Muscle of back (tissue), 11 donors: Measurements from ENCODE around the gene ING3. TPM values are rescaled to one million over a fixed set of nuclear protein-coding genes. Genes with fewer than 3 reads are reported as not detected.
"Not testable (repeated sequence)": the region's sequence is repeated elsewhere in the genome, so short reads cannot be mapped to it uniquely, and the experiment has no call there.

Experiments
- DNase-seq, 3 donors: peaks; one replicate each; pipeline versions ENCODE4 v3.0.0 to v3.0.0-alpha.2; 2013
- polyA plus RNA-seq, 10 donors: library from polyadenylated mRNA; unstranded; fragments of 120-200 nt; gene quantifications; one replicate each; pipeline ENCODE4 v1.2.1, GENCODE V29; 2013; ENCODE audit not compliant: insufficient read length in 10 of 10

Gene ING3
- polyA plus RNA-seq, 10 donors: 15.1 to 23.5 (median 19.6) TPM

DNA sequence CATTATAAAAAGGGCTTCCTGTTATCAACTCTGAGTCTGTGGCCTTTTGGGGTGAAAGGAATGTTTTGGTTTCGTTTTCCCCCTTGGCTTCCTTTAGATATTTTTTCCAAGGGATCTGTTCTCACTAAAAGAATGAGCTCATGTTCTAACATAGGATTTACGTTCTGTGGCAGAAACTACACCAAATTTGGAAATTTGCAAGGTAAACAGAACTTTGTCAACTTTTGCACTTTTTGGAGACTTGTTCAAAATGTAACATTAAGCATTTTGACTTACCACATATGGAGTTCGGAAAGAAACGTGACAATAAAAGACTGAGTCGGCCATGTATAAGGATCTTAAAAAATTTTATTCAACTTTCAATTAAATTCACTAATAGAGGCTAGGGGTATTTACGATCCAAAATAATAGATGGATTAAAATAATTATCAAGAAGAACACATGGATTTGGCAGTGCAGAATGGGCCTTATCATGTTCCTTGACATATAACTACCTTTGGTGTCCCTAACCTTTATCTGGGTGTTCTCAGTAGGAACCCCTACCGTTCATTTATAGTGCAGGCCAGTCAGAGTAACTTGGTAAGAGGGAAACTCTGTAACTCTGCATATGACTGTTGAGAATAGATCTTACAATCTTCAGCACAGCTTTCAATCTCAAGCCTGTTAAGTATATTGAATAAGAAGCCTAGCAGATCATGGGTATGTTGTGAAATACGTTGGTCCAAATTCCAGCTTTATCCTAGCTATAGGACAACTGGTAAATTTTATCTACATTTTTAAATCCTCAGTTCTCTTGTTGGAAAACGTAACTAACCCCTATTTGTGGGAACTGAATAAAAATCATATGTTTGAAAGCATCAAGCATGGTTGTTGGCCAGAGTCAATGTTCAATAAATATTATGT lies 49.8 kb downstream of the ING3 start:
- peak in 2 of 3 donors; percentile 57 to 79 for DNase-seq

DNA sequence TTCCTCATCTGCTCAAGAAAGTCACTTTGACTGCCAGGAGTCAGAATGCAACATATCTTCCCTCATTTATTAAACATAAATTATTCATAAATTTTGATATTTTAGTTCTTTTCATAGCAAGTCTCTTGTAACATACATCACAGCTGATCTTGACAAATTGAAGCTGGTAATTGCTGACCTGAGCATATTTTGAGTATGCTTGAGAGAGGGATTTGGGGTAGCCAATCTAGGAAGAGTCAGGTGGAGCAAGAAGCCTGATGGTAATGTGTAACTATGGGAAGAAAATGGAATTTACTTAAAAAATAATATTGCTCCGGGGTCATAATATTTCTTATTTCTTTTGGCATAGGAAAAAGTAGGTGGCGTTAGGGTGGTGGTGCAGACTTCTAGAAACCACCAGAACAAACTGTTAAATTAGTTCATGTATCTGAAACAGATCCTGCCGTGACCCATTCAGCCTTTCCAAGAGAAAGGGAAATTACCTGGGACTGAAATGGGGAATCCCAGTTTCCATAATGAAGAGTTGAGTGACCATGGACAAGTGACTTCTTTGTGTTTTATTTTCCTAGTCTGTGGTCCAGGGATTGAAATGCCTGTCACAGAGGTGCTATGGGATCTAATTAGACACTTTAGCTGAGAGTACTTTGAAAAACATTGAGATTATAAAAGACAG lies 50.8 kb downstream of the ING3 start:
- DNase-seq: peak in 1 of 3 donors; percentile 46

DNA sequence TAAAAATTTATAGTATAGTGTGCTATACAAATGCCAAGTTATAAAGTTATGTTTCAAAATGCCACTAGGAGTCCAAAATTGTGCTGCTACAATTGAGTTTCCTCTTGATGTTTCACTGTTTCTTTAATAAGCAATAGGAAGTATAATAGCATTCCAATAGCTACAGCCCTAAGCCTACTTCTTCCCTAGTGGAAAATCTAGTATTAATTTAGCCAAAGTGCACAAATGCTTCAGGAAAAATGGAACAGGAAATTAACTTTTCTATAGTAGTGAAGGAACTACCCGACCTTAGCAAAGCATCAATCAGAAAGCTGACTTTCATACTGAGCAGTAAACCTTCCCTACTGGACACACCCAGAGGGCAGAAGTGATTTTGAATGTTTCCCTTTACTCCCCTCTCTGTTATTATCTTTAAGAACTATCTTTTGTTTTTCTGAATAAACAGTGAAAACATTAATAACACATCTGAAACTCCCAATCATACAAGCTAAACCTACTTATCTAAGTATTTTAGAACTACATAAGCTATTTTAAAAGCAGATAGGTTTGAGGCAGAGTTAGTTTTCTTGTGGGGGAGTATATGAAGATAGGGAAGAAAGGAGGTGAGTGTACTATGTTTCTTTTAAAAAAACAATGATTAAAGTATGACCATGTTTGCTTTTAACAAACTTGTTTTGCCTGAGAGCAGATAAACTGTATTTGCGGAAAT lies 51.6 kb downstream of the ING3 start:
- peak in 1 of 3 donors; percentile 72 for DNase-seq

DNA sequence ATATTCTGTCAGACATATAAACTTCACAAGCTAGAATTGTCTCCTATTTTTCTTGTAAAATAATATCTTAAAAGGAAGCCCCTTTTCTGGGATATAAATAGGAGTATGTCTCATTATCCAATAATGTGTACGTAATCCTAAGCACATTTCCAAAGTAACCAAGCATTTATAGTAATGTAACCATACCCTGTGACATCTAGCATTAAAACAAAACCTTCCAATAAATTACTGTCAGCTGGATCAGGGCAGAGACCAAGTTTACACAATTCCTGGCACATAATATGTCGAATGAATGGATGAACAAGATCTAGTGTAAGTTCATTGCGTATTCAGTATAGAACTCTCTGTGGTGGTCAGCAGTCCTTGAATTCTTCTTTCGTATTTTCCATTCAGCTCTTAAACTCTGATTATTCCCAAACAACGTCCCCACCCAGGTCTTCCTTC lies 52.2 kb downstream of the ING3 start:
- DNase-seq: peak in 2 of 3 donors; percentile 46 to 76

DNA sequence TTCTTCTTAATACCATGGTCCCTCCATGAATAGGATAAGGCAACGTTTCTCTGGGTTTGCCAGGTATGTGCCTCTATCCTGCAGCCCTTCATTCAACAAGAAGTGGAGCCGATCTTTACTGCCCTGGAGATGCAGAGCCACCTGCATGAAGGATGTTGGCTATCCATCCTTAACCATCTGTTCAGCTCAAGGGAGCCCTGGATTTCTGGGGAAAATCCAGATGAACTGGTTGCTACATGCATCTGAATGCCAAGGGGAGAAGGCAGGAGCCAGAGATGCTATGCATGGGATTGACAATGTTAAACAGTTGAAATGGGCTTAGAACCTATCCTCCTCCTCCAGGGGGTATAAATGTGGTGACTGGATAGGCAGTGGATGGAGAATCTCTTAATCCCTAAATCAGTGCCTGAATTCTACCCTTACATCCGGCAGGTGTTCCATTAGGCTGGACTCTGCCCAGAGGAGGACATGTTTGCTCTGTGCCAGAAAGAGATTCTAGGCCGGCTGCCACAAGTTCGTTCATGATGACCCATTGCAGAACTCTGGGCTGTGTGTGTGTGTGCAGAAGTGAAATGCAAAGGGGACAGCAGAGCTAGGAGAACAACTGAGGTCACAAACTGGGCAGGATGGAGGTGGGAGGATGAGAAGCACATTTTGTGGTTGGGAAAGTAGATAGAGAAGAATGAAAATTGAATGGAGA lies 53.6 kb downstream of the ING3 start:
- peak in 1 of 3 donors; percentile 70 for DNase-seq

DNA sequence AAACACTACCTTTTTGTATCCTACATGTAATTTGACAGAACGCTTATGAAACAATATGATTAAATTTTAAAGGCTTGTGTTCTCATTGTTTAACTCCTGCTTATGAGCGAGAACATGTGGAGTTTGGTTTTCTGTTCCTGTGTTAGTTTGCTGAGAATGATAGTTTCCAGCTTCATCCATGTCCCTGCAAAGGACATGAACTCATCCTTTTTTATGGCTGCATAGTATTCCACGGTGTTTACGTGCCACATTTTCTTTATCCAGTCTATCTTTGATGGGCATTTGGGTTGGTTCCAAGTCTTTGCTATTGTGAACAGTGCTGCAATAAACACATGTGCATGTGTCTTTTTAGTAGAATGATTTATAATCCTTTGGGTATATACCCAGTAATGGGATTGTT lies 54.5 kb downstream of the ING3 start:
- DNase-seq: not testable (repeated sequence)

DNA sequence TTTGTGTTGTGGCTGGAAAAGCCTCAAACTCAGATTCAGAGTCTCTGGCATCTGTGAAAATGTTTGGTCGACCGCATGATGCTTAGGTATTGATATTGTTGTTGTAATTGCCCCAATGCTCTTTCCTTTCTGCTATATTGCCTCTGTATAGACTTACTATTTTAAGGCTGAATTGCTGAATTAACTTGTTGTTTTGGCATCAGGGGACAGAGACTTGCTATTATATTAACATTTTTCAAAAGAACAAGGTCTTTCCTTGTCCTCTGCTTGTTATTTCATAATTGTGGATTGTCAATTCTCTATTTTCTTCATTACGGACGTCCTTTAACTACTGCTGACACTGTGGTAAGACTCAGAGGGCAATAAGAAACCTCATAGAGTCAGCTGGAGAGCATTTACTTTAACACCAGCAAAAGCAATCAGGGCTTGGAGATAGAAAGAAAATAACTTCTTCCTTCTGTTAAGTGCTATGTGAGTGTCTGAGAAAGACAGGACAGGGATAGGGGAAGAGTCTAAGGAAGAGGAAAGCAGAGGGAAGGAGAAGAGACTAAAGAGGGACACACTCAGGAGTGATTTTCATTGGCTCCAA lies 55.5 kb downstream of the ING3 start:
- DNase-seq: no peak

DNA sequence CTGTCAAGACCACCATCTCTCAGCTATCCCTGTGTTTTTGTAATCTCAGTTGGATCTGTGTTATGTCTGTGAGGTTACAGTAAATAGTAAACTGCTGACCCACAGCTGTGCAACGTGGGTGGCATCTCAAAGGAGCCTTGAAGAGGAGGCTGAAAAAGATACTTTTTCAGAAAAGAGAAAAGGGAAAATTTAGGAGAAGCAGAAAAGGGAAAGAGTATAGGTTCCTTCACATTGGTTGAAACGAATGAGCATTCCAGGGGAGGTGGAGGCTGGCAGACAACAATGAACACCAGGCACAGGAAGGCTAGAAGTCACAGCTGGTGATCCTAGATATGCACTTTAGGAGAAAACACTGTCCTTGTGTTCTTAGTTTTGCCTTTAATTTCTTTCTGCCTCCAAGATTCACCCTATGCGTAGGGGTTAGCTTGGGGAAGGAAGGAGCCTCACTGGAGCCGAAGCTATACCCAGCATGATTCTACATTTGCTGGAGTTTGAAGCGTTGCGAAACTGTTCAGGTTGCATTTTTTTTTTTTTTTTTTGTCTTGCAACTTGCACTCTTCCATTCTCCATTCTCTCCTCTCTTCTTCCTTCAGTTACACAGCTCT lies 56.2 kb downstream of the ING3 start:
- peak in 1 of 3 donors; percentile 79 for DNase-seq

DNA sequence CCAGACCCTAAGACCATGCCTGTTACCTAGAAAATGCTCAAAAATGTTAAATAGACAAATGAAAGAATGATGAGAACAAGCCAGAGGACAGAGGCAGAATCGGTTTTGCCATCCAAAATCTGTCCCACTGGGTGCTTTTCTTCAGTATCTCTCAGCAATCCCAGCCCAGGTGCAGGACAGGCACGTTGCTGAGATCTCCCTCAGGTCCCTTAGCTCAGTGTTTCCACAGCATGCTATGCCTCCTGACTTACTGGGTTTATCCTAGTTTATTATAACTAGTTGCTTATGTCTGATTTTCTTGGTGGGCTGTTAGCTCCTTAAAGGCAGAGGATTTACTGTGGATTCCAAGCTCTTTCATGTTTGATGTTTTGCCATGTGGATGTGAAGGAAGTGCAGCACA lies 58.2 kb downstream of the ING3 start:
- DNase-seq: peak in 1 of 3 donors; percentile 67

DNA sequence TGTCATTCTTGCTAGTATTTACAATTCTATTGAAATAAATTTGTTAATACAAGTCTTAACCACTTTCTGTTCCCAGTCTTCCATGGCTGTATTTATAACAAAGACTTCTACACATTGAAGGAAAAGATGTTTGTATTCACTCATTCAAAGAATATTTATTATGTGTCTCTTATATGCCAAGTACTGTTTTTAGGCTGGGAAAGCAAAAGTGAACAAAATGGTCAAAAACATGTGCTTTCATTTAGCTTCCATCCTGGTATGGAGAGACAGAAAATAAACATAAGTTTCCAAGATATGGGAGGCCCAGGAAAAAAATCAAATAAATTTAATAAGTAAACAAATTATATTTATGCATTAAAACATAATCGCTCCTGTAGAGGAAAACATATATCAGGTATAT lies 60.8 kb downstream of the ING3 start:
- DNase-seq: peak in 1 of 3 donors; percentile 42

DNA sequence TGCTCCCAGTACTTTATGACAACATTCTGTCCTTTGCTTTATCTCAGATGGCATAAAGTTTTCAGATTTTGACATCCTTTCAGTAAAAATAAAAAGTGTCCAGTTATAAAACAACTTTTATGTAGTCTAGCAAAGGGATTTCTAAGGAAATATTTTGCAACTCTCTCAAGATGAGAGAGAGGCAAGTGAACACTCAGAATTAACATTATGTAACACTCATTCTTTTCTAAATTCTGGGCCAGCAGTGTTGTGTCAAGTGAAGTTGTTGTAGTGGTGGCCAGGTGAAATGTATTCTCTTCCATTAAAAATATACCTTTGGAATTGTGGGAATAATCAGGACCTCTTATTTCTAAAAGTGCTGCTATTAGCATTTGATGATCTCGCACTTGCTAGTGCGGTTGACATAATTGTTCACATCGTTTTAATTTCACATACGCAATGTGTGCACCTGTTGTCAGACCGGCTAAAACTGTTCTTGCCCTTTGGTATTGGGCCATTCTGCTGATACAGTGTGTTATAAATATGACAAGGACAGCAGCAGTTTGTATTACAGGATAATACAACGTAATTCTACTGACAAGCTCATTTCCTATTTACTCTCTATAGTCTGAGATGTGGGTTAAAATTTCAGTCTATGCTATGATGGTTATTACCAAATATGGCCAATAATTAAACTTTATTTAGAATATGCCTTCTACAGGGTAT lies 61.7 kb downstream of the ING3 start:
- DNase-seq: no peak

DNA sequence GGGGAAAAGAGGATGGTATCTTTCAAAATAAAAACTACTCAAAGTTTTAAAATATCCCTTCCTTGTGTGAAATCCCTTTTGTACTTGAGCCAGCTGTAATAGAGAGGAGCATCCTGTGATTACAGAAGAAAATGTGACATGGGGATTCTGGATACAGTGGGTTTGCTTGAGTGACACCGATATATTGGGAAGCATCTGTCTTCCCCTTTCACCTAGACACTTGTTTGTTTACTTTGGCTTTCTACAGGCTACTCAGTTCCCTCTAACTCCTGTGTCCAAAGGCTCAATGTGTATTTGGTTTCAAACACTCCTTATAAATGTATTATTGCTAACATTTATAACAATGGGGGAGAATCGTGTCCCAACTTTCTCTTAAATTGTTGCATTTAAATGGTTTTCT lies 62.3 kb downstream of the ING3 start:
- no peak for DNase-seq

DNA sequence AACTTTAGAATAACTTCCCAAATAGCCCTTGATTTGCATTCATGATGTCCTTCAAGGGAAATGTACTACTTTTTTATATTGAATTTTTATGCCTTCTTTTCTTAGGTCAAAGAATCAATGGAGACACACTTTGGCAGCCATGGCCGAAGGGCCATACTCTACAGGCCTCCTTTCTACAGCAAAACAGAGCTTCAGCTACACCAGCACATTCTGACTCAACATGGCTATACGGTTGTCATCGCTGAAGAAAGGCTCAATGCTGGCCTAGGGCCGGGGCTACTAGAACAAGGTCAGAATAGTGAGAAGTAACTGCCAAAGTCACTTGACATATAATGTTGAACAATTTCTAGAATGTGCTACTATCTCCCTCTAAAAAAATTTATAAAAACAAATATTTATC lies 65.0 kb downstream of the ING3 start:
- no peak for DNase-seq

DNA sequence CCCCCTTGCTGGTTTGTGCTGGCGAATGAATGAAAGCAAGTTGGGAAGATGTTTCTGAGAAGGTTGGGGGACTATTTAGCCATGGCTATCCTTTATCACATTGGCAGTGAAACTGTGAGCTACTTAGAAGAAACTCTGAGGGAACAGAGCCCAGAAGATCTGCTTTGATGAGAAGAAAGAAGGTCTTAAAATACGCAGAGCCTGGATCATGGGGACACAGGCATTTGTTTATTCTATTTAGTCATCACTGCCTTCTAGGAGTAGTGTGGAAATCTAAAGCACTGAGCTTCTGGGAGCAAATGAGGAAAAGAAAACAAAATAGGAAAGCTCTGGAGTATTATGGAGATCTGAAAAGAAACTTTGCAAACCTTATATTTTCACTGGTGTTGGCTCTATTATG lies 66.4 kb downstream of the ING3 start:
- DNase-seq: no peak

DNA sequence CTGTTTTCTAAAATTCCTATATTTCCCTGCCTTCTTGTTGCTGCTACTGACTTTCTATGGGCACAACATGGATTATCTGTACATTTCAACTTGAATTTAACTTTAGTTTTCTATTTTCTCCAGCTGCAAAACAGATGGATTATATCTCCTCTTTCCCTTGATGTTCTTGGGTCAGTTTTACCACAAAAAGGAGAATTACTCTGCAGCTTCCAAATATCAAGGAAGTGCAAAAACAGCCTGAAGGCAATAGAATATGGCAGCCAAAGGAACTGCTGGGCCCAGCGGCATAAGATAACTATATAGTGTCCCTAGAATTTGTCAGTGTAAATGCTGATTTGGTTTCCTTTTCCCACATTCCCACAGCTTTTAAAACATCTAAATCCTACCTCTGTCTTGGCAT lies 67.0 kb downstream of the ING3 start:
- no peak for DNase-seq

DNA sequence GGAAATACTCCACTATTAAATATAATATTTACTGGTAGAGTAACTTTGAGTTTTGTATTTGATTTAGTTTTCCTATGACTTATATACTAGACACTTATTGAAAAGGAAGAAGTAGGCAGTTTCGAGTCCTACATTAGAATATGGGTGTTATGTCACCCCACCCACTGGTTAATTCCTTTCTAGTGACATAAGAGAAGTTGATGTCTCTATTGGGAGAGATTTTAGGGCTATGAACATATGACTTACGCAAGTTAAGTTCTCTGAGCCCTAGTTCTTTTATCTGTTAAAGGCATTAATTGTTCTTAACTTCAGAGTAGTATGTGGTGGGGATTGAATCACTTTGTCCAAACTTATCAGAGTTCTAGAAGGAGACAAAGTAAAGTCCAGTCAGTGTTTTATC lies 68.4 kb downstream of the ING3 start:
- DNase-seq: peak in 1 of 3 donors; percentile 47

DNA sequence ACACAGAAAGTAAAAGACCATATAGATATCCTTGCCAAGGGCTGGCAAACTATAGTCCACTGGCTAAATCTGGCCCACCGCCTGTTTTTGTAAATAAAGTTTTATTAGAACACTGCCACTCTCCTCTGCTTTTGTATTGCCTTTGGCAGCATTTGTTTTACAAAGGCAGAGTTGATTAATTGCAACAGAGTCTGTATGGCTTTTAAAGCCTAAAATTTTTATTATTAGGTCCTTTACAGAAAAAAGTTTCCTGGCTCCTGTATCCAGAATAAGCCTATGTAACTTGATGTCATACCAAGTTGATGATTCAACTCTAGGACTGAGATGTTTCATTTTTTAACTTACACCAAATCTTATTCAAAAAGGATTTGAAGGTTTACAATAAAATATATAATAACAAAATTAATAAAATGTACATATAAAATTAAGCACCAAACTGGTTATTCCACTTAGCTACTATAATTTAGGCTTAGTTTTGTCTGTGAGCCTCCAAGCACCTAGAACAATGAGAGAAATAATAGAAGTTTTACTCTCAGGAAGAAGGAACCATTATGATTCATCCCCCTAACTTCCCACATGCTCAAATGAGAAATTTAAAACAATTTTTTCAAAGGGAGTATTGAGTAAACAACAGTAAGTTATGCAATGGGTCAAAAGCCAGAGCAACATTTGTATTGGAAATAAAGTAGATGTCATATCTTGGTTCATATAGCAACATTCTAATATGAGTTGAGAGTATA lies 69.8 kb downstream of the ING3 start:
- DNase-seq: peak in 1 of 3 donors; percentile 28

DNA sequence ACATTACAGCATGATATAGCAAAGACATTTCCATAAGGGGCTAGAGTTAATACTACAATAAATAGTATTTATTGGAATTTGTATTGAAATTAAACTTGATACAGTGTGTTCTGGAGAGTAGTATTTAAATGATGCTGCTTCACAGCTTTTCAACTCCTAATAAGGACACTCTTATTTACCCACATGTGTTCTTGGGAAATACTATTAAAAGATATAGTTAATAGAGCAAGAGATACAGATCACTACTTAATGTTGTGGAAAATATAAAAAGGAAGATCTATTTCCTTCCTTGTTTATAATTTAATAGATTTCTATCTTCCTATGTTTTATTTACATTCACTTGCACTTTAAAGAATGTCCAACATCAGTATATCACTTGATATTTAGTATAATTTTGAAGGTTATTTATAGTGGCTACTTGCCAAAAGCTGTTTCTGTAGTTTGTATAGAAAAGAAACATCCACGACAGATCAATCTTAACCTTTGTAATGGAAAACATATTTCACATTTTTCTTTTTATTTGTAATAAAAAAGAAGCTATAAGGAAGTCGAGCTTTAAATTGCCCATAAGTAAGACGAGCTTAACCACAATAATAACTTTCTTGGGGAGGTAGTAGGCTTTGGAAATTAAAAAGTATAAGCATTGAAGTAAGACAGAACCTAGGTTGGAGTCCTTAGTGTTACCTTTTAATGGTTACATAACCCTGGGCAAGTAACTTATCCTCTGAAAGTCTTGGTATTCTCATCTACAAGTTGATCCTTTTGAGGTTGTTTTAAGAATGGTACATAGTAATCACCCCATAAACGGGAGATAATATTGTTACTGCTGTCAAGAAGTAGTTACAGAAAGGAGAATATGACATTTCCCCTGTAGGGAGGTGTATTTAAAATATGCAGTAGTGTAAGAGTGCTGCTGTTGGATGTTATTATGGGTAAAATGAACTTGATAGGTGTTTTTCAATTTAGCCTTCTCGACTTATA lies 70.7 kb downstream of the ING3 start:
- DNase-seq: no peak
